Cardiac septum (tissue), 1 donor: Measurements from ENCODE around the gene HSDL2. TPM values are rescaled to one million over a fixed set of nuclear protein-coding genes. Genes with fewer than 3 reads are reported as not detected.

Experiments
- DNase-seq: peaks from one replicate; pipeline ENCODE4 v3.0.0-alpha.2; 2020; ENCODE audit warnings: low spot score
- intact Hi-C: fragments of 100-400 bp; cut with DNase I; formaldehyde crosslinking; loops from one replicate; pipeline ENCODE4 v1.14.0; 2022
- total RNA-seq: library from RNA; stranded (reverse); fragmentation: NEBNext Ultra II Directional; extraction: Animal tissue kit (Norgen Biotek cat#: 25700); gene quantifications from one replicate; pipeline ENCODE4 v1.2.1, GENCODE V29; 2021
- donor health status: DM: no; HTN: no; CAD: no.

The HSDL2 gene
- total RNA-seq, 1 donor from 2014 or later = 103 TPM

DNA sequence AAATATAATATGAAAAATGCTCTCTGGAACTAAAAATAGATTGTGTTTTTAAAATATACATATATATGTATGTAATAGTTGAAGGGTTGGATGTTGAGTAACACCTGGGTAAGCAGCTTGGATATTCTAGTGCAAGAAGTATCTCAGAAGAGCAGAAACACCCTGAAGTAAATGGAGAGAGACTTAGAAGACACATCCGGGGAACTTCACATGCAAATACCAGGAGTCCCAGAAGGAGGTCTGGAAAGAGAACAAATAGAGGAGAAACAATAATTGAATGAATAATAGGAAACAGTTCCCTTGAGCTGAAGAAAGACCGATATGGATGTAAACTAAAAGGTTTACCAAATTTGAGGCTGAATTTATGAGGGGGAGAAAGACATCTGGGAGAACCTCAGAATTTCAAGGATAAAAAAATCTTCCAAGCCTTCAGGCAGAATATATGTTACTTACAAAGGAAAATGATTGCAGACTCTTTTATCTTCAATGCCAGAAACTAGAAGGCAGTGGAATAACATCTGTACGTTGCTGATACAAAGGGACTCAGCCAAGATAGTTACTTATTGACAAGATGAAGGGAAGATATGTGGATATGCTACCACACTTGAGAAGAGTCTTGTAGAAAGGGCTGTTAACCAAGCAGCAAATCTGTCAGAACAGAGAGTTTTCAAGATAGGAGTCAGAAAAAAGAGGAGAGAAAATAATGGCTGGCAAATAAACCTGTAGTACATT, 42.7 kb downstream of the HSDL2 start:
- intact Hi-C loops = no loop called here
- DNase-seq = no peak

DNA sequence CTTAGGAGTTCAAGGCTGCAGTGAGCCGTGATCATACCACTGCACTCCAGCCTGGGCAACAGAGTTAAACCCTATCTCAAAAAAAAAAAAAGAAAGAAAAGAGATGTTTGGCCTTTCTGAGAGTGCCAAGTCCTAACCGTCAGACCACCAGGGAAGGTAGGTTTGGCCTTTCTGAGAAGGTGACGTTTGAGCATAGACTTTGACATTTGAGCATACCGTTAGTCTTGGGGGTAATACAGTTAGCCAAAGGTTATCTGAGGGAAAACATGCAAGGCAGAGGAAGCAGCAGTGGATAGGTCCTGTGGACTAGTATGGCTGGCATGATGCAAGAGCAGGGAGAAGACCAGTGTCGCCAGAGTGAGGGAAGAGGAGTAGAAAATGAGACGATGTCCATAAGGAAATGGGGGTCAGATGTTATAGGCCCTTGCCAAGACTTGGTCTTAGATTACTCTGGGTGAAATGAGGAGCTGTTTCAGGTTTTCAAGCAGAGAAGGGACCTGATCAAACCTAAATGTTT, 50.2 kb downstream of the HSDL2 start:
- no peak for DNase-seq
- intact Hi-C loops = no loop called here

DNA sequence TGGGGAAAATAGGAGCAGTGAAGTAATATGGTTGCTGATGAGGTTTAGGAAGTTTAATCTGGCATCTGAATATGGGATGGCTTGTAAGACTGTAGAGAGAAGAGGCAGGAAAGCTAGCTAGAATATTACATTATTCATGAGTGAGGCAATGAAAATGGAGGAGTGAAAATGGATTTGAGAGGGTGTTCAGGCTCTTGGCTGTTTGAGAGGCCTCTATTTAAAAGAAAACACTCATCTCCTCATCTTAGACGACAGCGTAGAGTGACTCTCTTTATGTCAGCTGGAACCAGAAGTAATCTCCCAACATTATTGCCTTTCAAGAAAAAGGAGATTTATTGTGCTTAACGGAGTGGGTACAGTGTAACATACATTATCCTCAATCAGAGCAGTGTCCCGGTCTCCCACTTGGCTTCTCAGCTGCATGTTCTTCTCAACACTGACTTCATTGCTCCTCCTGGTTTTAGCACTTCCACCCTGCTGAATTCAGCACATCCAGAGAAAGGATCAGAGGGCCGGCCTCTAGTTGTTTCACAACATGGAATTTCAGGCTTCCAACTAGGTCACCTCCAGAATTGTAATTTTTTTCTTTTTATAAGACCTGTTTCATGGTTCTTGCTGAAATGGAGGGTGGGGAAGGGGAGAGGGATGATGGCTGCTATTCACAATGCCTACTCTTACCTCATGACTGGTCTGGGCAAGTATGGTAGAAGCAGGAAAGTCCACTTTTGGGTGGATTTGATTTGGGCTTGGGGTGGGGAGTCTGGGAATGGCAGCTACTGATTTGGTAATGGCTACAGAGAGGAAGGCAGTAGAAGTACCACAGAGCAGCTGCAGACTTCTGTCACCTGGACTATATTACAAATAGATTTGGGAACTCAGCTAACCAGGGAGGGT, 53.8 kb downstream of the HSDL2 start:
- intact Hi-C loops = no loop called here

GRCh38 chr9:112434487-112434886, 54.6 kb downstream of the HSDL2 start:
- no peak for DNase-seq
- intact Hi-C loops = no loop called here

More for the DNA sequence above, 53.8 kb downstream of the HSDL2 start:
- DNase-seq = no peak

GRCh38 chr9:112437406-112437805, 57.5 kb downstream of the HSDL2 start:
- intact Hi-C loops = no loop called here

GRCh38 chr9:112439171-112439570, 59.3 kb downstream of the HSDL2 start:
- intact Hi-C loops = no loop called here
- no peak for DNase-seq

More at GRCh38 chr9:112437406-112437805, 57.5 kb downstream of the HSDL2 start:
- DNase-seq = no peak

DNA sequence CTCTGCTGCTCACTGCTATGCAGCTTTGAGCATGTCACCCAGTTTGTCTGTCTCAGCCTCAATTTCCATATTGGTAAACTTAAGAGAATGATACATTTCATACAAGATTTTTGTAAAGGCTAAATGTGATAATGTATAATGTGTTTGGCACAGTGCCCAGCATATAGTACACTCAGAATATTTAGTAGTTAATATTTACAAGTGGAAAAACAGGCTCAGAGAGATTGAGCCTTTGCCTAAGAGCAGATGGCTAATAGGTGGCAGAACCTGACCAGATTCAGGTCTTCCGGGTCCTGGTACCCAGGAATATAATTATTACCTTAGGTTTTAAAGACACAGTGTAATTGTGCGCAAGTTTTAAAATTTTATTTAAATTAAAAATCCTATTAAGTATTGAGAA, 59.9 kb downstream of the HSDL2 start:
- no peak for DNase-seq
- intact Hi-C loops = loop anchor here (10.0 kb wide), 2 partner anchors 275 to 375 kb away; partner anchors contain the start of gene INIP

- DNase-seq = no peak
- intact Hi-C loops = loop anchor here (10.0 kb wide), 2 partner anchors 272 to 372 kb away; partner anchors contain the start of gene INIP
These were observed 63.3 kb downstream of the HSDL2 start for GRCh38 chr9:112443200-112443599.

- DNase-seq = no peak
- intact Hi-C loops = loop anchor here (10.0 kb wide), 2 partner anchors 271 to 371 kb away; partner anchors contain the start of gene INIP
These were observed 63.7 kb downstream of the HSDL2 start for GRCh38 chr9:112443636-112444035.

GRCh38 chr9:112445196-112445595, 65.3 kb downstream of the HSDL2 start:
- DNase-seq = no peak
- intact Hi-C loops = loop anchor here (10.0 kb wide), 2 partner anchors 270 to 370 kb away; partner anchors contain the start of gene INIP

GRCh38 chr9:112446080-112446479, 66.2 kb downstream of the HSDL2 start:
- intact Hi-C loops = loop anchor here (10.0 kb wide), 2 partner anchors 269 to 369 kb away; partner anchors contain the start of gene INIP
- no peak for DNase-seq

DNA sequence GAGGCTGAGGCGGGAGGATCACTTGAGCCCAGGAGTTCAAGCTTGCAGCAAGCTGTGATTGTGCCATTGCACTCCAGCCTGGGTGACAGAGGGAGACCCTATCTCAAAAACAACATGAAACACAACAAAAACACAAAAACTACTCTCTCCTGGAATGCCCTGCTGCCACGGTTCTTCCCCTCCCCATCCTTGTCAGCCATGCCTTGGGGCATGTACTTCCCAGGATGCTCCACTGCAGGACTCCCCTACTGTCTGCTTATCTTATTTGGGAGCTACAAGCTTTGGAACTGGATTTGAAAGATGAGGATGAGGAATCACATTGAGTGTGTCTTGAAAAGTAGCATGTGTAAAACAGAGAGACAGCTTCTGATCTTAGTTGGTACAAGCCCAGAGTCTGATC, 66.6 kb downstream of the HSDL2 start:
- no peak for DNase-seq
- intact Hi-C loops = loop anchor here (10.0 kb wide), 2 partner anchors 268 to 368 kb away; partner anchors contain the start of gene INIP

- DNase-seq = no peak
- intact Hi-C loops = loop anchor here (10.0 kb wide), 2 partner anchors 267 to 367 kb away; partner anchors contain the start of gene INIP
These were observed 67.4 kb downstream of the HSDL2 start for GRCh38 chr9:112447283-112447761.

DNA sequence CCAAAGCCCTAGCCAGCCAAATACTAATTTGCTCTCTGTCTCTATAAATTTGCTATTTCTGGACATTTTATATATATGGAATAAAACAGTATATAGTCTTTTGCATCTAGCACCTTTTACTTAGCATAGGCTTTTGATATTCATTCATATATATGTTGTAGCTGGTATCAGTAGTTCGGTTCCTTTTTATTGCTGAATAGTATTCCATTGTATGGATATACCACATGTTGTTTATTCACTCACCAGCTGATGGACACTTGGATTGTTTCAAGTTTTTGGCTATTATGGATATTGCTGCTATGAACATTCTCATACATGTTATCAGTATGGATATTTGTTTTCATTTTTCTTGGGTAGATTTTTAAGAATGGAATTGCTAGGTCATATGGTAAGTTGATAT, 82.9 kb downstream of the HSDL2 start:
- DNase-seq = no peak
- intact Hi-C loops = no loop called here

GRCh38 chr9:112465352-112465751, 85.4 kb downstream of the HSDL2 start:
- intact Hi-C loops = no loop called here
- no peak for DNase-seq

- intact Hi-C loops = no loop called here
These were observed 93.1 kb downstream of the HSDL2 start for GRCh38 chr9:112472996-112473395.

DNA sequence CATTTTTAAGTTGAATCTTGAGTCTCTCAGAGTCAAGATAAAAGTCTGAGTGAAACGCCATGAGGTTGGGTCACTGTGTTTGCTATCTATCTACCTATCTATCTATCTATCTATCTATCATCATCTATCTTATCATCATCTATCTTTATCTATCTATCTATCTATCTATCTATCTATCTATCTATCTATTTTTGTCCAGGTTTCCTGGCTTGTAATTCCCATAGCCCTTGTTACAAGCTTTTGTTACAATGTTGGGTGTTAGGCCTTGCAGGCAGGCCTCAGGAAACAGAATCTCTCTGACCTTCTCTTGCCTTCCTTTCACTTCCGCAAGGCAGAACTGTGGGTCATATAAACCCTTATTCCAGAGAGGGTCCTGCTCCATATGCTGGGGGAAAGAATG, 94.1 kb downstream of the HSDL2 start:
- intact Hi-C loops = no loop called here
- no peak for DNase-seq

More at GRCh38 chr9:112472996-112473395, 93.1 kb downstream of the HSDL2 start:
- DNase-seq = no peak

GRCh38 chr9:112475318-112475717, 95.4 kb downstream of the HSDL2 start:
- intact Hi-C loops = no loop called here
- no peak for DNase-seq

- intact Hi-C loops = no loop called here
- DNase-seq = no peak
These were observed 97.4 kb downstream of the HSDL2 start for GRCh38 chr9:112477330-112477729.

GRCh38 chr9:112479221-112479620, 99.3 kb downstream of the HSDL2 start:
- intact Hi-C loops = no loop called here

More at GRCh38 chr9:112479221-112479620, 99.3 kb downstream of the HSDL2 start:
- DNase-seq = no peak
